Jurkat, Clone E6-1 (cell line): Measurements from ENCODE around the gene SPATA22.
"Not testable (repeated sequence)": the region's sequence is repeated elsewhere in the genome, so short reads cannot be mapped to it uniquely, and the experiment has no call there.

ENCODE experiments used
- DNase-seq: peaks from one replicate; pipeline ENCODE4 v3.0.0-alpha.2; 2011; ENCODE audit warnings: low read depth, low spot score
- H3K4me3 ChIP-seq: 2 replicates; pipeline ENCODE4 v1.5.1; 2011; ENCODE audit warnings: mild to moderate bottlenecking, low read length, control low read depth, moderate library complexity

Gene SPATA22

DNA sequence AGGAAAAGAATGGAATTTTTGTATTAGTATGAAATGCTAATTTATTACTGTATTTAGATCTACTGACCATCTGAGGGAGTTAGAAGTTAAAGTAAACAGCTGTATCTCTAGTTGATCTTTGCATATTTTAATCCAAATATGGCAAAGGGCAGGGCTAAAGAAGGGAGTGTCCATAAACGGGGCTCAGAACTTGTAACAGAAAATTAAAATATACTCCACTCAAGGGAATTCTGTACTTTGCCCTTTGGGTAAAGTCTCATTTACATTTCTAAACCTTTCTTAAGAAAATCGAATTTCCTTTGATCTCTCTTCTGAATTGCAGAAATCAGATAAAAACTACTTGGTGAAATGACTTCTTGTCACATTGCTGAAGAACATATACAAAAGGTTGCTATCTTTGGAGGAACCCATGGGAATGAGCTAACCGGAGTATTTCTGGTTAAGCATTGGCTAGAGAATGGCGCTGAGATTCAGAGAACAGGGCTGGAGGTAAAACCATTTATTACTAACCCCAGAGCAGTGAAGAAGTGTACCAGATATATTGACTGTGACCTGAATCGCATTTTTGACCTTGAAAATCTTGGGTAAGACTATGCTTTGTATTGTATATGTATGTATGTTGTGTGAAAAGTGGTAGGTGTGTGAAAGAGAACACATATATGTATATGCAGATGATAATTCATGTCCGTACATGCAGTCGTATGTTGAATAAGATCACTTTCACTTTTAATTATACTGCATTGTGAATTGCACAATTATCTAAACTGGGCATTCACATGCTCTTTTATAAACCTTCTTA lies 4.4 kb upstream of the SPATA22 start, which contains the start of gene ASPA:
Gene ASPA (plus strand): TSS at position 186 of the 799 bp plus-strand sequence. CDS start 163 bp downstream, at position 349.
- H3K4me3 ChIP-seq = no peak within 1 kb of the TSS
- DNase-seq = no peak

DNA sequence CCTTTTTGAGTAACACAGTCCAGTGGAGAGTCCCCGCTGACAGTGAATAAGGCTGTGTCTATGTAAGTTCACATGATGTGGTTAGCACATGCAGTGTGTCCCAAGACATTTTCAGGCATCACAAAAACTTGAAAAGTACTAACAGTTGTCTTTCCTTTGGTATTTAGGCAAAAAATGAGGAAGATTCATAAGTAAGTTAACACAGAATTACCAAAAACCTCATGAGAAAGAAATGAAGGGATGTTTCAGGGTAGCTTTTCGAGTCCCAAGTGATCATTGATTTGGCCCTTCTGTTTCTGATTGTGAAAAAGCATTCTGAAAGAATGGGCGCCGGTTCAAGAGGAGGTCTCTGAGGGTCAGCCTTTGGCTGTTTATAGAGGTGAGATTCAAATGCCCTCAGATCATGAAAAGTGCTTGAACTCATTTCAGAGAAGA lies 3.6 kb upstream of the SPATA22 start:
- no peak overlapping the region for H3K4me3 ChIP-seq
- no peak for DNase-seq

DNA sequence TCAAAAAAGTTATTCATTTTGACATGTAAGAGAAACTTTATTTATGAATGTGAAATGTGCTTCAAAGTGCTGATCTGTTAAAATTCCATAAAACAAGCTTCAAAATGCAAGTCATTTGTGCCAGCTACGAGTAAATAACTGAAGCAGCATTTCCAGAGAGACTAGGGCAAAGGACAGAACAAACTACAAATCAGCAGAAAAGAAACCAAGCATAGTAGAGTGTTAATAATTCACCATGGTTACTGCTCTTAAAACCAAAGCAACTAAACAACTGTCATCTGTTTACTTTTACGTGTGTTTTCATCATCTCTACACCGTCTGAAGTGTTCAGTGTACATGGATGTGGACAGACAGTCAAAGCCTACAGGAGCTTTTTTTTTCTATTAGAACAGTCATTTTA lies 2.6 kb upstream of the SPATA22 start:
- no peak overlapping the region for H3K4me3 ChIP-seq
- DNase-seq = no peak

DNA sequence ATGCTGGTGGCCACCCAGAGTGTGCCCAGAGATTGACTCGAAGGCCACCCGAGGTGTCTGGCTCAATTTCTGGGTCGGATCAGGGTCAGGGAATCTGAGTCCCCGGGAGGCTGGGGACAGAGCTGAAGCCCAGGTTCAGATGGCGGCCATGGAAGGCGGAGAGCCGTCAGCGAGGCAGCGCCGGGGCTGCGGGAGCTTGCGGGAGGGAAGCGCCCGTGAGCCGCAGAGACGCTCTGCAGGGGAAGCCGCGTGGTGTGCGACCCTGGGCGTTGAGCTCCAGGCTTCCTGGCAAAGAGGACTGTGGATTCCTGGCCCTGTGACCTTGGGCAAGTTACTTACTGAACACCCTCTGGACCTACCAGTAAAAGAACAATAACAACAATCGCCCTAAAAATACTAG lies 518 bp upstream of the SPATA22 start:
- H3K4me3 ChIP-seq = no peak overlapping the region
- no peak for DNase-seq

DNA sequence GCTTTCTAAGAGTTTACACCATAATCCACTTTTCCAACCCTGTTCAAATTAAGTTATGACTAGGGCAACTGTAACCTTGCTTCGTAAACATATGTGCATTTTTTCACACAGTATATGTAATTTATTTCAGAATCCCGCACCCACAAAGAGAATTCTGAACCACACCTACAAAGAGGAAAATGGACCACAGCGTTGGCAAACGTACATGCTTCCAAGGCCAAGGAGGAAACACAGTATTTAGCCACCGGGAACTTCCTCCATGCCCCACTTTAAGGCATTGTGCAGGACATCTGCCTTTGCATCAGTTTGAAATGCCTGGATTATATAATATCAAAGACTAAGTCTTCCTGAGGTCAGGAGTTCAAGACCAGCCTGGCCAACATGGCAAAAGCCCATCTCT lies 2.1 kb downstream of the SPATA22 start:
- no peak for DNase-seq
- H3K4me3 ChIP-seq = no peak overlapping the region

DNA sequence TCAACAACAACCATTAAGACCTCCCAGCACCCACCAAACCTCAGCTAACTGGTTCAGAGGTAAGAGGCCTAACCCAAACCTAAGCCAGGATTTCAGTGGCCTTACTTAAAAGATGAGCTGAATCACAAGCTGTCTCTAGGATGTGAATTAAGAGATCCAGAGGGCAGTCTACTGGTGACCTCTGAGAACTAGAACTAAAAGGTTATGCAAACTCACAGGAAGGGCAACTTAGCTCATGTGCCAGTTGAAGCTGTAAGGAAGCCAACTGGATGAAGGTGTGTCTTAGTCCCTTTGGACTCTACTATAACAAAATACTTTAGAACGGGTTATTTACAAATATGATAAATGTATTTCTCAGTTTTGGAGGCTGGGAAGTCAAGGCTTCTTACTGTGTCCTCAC lies 5.3 kb downstream of the SPATA22 start:
- DNase-seq = not testable (repeated sequence)

DNA sequence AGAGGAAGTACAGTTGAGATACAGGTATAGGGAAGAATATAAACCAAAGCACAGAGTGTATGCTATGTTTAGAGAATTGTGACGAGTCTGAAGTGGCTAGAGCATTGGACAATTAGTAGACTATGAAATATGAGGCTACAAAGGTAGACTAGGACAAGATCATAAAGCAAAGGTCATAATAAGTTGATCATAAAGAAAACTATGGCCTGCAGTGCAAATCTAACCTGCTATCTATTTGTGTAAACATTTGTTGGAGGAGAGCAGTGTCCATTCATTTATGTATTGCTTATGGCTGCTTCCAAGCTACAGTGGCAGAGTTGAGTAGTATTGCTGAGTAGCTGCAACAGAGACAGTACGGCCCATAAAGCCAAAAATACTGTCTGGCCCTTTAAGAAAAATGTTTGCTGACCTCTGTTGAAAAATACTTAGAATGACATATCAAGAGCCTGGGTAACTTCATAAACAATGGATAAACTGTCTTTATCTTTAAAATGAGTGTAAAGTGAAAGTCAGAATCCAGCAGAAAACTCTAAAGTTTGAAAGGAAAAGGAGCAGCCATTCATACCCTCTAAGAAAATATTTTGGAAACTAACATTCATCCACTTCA lies 23.5 kb downstream of the SPATA22 start:
- DNase-seq = no peak
- H3K4me3 ChIP-seq = no peak overlapping the region

More for the DNA sequence above, 5.3 kb downstream of the SPATA22 start:
- H3K4me3 ChIP-seq = not testable (repeated sequence)

DNA sequence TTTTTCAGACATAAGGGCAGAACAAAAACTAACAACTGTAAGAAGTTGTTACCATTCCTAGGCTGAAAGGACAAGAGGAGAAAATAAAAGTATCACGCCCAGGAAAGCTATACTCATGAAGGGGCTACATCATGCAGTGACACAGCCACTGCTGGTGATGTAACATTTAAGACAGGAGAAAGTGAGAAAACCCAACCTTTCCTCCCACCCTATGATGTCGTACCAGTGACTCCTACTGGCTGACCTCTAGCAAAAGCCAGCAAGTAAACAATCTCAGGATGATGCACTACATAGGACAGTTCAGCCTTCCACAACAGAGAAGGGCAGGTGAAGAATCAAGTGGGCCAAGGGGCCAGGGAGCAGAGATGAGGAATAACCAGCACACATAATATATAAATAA lies 24.0 kb downstream of the SPATA22 start:
- DNase-seq = peak; percentile 14
- no peak overlapping the region for H3K4me3 ChIP-seq

DNA sequence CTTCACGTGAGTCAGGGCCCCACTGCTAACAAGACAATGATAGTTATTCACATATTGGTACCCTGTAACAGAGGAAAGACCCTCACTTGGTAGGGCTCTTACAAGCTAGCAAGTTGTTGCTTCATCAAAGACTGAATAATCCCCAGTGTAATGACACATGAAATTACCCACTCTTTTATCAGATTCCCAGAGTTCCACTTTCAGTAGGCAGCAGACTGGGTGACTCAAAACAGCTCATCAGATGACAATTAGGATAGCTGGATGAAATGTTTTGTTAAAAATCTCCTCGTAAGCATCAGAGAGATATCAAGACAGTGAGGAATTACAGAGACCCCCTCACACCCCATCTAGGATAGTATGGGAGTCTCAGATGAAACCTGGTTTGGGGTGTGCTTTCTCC lies 31.2 kb downstream of the SPATA22 start:
- DNase-seq = no peak
- H3K4me3 ChIP-seq = no peak overlapping the region

DNA sequence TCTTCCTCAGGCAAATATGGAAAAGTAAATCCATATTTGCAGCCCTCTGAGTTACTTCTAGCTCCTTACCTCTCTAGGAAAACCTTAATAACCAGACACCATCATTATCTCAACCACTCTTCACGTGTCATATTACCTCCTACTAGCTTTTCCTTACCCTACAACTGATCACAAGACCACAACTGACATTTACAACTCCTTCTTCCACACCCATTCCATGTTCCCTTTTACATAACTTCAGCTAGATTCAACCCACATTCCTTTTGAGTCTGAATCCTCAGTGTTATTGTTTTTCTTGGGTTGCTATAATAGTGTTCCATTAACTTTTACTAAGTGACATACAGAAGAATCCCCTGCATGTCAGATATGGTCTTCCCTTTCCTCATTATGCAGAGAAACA lies 33.3 kb downstream of the SPATA22 start:
- no peak overlapping the region for H3K4me3 ChIP-seq
- no peak for DNase-seq

DNA sequence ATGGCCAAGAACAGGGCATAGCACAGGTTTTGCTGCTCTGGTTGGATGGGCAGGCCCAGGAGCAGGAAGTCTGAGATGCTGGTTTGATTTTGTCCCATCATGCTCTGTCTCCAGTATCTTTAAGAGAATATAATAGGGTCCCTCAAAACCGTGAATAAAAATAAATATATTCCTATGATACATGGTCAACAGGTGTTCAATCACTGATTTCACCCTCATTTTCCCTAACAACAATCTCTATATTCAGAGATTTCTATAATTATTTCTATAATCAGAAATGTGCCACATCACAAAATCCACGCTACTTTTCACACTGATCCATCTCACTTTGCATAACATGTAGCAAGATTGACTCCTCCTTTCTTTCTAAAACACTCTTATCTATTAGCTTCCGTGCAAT lies 37.9 kb downstream of the SPATA22 start, which contains the start of gene OR1E2:
Gene OR1E2 (minus strand): TSS at position 101 of the 400 bp plus-strand sequence. CDS start 0 bp downstream, at position 101.
- H3K4me3 ChIP-seq = no peak within 1 kb of the TSS
- no peak for DNase-seq

DNA sequence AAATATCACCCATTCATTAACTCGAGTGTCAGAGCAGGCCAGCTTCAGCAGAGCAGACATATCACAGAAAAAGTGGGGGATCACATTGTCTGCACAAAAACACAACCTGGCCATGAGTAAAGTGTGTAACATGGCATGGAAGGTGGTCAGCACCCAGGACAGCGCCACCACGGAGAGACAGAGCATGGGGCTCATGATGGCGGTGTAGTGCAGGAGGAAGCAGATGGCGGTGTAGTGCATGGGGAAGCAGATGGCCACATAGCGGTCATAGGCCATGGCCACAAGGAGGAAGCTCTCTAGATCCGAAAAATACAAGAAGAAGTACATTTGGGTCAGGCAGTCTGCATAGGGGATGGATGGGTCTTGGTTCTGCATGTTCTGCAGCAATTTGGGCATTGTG lies 38.4 kb downstream of the SPATA22 start:
- not testable (repeated sequence) for H3K4me3 ChIP-seq
- DNase-seq = peak; percentile 12

DNA sequence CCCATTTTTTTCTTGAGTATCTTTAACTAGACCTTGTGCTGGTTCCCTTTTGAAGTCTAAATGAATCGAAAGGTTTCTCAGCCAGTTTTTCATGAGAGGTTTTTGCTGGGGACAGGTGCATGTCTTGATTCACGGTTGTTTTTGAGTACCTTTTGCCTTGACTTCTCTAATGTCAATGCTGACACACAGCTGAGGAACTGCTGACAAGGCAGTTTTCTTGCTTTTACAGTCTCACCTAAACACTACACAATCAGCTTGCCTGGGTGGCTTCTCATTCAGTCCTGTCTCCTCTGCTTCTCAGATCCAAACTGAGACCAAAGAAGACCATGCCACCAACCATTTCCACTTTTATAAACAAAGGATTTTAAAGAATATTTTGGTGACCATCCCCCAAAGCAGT lies 53.4 kb downstream of the SPATA22 start:
- DNase-seq = no peak
- no peak overlapping the region for H3K4me3 ChIP-seq

DNA sequence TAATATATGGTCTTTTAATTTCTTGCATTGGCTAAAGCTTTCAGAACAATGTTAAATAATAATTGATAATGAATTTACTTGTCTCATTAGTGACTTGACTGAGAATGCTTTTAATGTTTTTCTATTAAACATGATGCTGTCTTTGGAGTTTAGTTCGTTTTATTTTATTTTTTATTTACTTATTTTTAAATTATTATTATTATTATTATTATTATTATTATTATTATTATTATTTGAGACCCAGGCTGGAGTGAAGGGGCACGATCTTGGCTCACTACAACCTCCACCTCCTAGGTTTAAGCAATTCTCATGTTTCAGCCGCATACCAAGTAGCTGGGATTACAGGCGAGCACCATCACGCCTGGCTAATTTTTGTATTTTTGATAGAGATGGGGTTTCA lies 56.0 kb downstream of the SPATA22 start:
- H3K4me3 ChIP-seq = no peak overlapping the region
- DNase-seq = no peak

DNA sequence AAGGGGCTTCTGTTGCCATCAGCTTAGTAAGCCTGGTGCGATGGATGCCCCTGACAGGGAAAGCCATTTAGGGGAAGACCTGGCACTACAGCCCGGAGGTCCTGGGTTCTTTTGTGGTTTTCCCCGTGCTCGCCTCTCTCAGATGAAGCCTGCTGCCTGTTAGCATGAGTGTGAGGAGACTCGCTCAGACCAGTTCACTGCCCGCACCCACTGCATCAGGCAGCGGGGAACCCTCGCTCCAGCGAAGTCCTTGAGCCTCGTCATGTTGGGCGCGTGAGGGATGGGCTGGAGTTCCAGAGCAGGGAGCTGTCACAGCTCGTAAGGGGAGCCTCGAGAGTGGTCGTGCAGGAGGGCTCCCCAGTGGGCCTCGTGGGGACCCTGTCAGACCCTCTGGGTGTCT lies 59.4 kb downstream of the SPATA22 start:
- not testable (repeated sequence) for H3K4me3 ChIP-seq, DNase-seq

DNA sequence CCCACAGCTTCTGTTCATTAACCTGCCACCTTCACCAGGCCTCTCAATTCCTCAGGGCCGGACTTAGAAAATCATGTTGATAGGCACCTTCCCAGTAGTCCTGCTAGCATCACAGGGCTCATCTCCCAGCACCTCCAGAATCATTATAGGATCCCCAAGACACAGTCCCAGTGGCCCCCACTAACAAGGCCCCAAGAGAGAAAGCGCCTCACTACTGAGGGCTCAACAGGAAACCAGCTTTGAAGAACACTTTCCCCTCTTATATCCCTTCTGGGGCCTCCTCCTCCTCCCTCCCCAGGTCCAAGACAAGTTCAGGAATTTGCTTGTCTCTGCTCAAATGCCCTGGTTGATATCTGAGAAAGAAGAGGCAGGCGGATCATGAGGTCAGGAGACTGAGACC lies 60.5 kb downstream of the SPATA22 start, which contains the start of gene OR3A3:
Gene OR3A3 (plus strand): TSS at position 301 of the 400 bp plus-strand sequence.
- H3K4me3 ChIP-seq = no peak within 1 kb of the TSS

DNA sequence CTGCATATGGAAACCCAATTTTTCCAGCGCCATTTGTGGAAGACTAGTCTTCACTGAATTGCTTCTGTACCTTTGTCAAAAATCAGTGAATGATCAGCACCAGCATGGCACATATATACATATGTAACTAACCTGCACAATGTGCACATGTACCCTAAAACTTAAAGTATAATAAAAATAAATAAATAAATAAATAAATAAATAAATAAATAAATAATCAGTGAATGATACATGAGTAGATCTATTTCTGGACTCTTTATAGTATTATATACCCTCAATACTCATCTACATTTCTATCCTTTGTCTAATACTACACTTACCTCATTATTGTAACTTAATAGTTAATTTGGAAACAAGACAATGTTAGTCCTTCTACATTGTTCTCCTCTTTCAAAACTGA lies 67.8 kb downstream of the SPATA22 start:
- H3K4me3 ChIP-seq, DNase-seq: not testable (repeated sequence)

More for the DNA sequence above, 60.5 kb downstream of the SPATA22 start, which contains the start of gene OR3A3:
- no peak for DNase-seq

DNA sequence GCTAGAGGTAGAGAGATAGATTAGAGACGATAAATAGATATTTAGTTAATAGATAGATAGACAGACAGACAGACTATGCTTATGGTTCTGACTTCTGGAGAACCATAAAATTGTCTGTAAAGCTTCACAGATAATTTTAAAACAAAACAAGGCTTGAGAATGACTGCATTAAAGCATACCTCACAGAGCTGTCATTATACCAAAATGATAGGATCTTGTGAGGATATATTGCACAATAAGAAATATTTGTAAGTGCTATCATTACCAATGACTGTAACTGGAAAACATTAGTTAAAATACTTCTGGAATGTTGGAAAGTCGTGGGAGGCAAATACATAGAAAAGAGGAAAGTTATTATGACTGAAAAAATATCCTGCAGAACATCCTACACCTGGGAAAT lies 69.8 kb downstream of the SPATA22 start:
- no peak overlapping the region for H3K4me3 ChIP-seq
- DNase-seq = no peak

DNA sequence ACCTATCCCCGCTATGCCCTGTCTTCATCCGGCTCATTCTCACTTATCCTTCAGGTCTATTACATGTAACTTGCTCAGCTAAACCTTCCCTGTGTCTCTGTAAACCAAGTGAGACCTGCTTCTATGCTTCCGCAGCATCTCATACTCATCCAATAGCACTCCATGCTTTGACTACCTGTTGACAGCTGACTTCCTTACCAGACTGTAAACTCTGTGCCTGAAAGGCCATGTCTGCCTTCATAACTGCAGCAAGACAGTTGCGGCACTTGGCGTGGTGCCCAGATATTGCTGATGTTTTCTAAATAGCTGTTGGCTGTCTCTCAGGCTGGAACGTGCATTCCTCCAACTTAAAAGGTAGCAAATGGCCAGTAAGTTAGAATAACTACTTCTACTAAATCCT lies 71.6 kb downstream of the SPATA22 start:
- peak; percentile 10 for DNase-seq
- H3K4me3 ChIP-seq = no peak overlapping the region

DNA sequence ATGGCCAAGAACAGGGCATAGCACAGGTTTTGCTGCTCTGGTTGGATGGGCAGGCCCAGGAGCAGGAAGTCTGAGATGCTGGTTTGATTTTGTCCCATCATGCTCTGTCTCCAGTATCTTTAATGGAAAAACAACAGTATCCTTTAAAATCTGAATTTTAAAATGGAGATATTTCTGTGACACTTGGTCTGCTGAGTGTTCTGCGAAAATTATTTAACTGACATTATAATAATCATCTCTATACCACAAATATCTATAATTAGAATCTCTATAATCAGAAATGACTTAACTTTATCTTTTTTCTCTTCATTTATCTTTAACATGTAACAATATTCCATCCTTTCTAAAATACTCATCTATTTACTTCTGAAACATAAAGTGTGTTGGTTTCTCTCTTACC lies 73.3 kb downstream of the SPATA22 start, which contains the start of gene OR1E1:
Gene OR1E1 (minus strand): TSS at position 101 of the 400 bp plus-strand sequence. CDS start 0 bp downstream, at position 101.
- DNase-seq = no peak
- no peak within 1 kb of the TSS for H3K4me3 ChIP-seq
